MCF 10A (cell line): ENCODE data around the gene AIG1. TPM values are rescaled to one million over a fixed set of nuclear protein-coding genes. Genes with fewer than 3 reads are reported as not detected.

ENCODE experiments used
- BruUV-seq: library from RNA; stranded (reverse); fragments of 400-500 nt; replicated peaks from 2 replicates; lab custom pipeline; 2021; lab: Mats Ljungman, UMichigan
- CTCF ChIA-PET: fragments of 300-600 bp; sonication (Branson Sonifier 250); formaldehyde crosslinking; extraction: SDS; loops from one replicate; lab custom pipeline; 2021; ENCODE audit warnings: antibody characterized with exemption, inconsistent platforms; lab: Yijun Ruan, JAX
- POLR2A ChIA-PET: fragments of 300-600, 350-650 bp; sonication (Branson Sonifier 250); formaldehyde crosslinking; extraction: SDS; loops from one replicate; lab custom pipeline; 2020; ENCODE audit warnings: antibody characterized with exemption, inconsistent platforms; lab: Yijun Ruan, JAX
- DNase-seq: peaks from one replicate; pipeline ENCODE4 v3.0.0-alpha.2; 2018; ENCODE audit not compliant: unreplicated experiment
- H3K27ac Mint-ChIP-seq: one replicate; pipeline ENCODE4 v1.8.0; 2022; ENCODE audit warnings: mild to moderate bottlenecking, low read depth, mixed read lengths; ENCODE audit not compliant: unreplicated experiment
- H3K27me3 Mint-ChIP-seq: one replicate; pipeline ENCODE4 v1.8.0; 2022; ENCODE audit warnings: mixed read lengths; ENCODE audit not compliant: insufficient read depth, unreplicated experiment
- H3K36me3 Mint-ChIP-seq: one replicate; pipeline ENCODE4 v1.8.0; 2022; ENCODE audit warnings: mild to moderate bottlenecking, moderate library complexity, mixed read lengths; ENCODE audit not compliant: insufficient read depth, unreplicated experiment
- H3K4me1 Mint-ChIP-seq: one replicate; pipeline ENCODE4 v1.8.0; 2022; ENCODE audit warnings: mixed read lengths; ENCODE audit not compliant: insufficient read depth, unreplicated experiment
- H3K4me3 Mint-ChIP-seq: one replicate; pipeline ENCODE4 v1.8.0; 2022; ENCODE audit warnings: mild to moderate bottlenecking, moderate library complexity, mixed read lengths; ENCODE audit not compliant: unreplicated experiment
- H3K9me3 Mint-ChIP-seq: one replicate; pipeline ENCODE4 v1.8.0; 2022; ENCODE audit warnings: mixed read lengths; ENCODE audit not compliant: unreplicated experiment
- intact Hi-C: fragments of 100-400 bp; cut with micrococcal nuclease; formaldehyde crosslinking; loops from 2 replicates; pipeline ENCODE4 v1.14.1; 2022
- total RNA-seq: library from RNA; stranded (reverse); gene quantifications from 2 replicates; pipeline ENCODE4 v1.2.3, GENCODE V29; 2022
- TF ChIP-seq, protein P1 (sequence below): fragments of 200-600 bp; IDR thresholded peaks from one replicate; pipeline ENCODE4 v1.8.0; 2022; ENCODE audit warnings: antibody characterized with exemption, mild to moderate bottlenecking; ENCODE audit not compliant: unreplicated experiment

AIG1 gene
- total RNA-seq, 1 experiment from 2014 or later: 106 TPM

GRCh38 chr6:143251288-143251687 is 190.6 kb downstream of the AIG1 start:
- Mint-ChIP-seq H3K27ac (no peak overlapping the region), H3K36me3 (peaks cover 7% of the 10 kb centered on the region), H3K27me3 (no peaks in the 10 kb centered on the region), H3K4me1 (no peaks in the 10 kb centered on the region), H3K4me3 (no peak overlapping the region), H3K9me3 (no peaks in the 10 kb centered on the region)
- intact Hi-C loops: no loop called here
- BruUV-seq: no TSS peak
- ChIA-PET POLR2A (interaction anchor here (1.0 kb wide), 1 partner anchor 35 kb away, joined by 3 read pairs; no protein-coding TSS in a partner anchor), CTCF (interaction anchor here (0.7 to 1.3 kb wide), 3 partner anchors 11 to 178 kb away, joined by 3 read pairs; no protein-coding TSS in a partner anchor)
- DNase-seq: no peak
- TF ChIP-seq, protein P1, sequence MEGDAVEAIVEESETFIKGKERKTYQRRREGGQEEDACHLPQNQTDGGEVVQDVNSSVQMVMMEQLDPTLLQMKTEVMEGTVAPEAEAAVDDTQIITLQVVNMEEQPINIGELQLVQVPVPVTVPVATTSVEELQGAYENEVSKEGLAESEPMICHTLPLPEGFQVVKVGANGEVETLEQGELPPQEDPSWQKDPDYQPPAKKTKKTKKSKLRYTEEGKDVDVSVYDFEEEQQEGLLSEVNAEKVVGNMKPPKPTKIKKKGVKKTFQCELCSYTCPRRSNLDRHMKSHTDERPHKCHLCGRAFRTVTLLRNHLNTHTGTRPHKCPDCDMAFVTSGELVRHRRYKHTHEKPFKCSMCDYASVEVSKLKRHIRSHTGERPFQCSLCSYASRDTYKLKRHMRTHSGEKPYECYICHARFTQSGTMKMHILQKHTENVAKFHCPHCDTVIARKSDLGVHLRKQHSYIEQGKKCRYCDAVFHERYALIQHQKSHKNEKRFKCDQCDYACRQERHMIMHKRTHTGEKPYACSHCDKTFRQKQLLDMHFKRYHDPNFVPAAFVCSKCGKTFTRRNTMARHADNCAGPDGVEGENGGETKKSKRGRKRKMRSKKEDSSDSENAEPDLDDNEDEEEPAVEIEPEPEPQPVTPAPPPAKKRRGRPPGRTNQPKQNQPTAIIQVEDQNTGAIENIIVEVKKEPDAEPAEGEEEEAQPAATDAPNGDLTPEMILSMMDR: no peak

- Mint-ChIP-seq H3K4me1 (no peaks in the 10 kb centered on the region), H3K4me3 (no peak overlapping the region), H3K36me3 (peaks cover 7% of the 10 kb centered on the region), H3K9me3 (no peaks in the 10 kb centered on the region), H3K27me3 (no peaks in the 10 kb centered on the region), H3K27ac (no peak overlapping the region)
- no peak for DNase-seq
- POLR2A ChIA-PET: no interaction called here
- TF ChIP-seq, protein P1: no peak
- CTCF ChIA-PET: interaction anchor here (0.6 to 0.7 kb wide), 2 partner anchors 433 to 510 kb away, joined by 3 to 4 read pairs; no protein-coding TSS in a partner anchor
- intact Hi-C loops: no loop called here
- BruUV-seq: no TSS peak
Measured at GRCh38 chr6:143252961-143253360, 192.3 kb downstream of the AIG1 start.

DNA sequence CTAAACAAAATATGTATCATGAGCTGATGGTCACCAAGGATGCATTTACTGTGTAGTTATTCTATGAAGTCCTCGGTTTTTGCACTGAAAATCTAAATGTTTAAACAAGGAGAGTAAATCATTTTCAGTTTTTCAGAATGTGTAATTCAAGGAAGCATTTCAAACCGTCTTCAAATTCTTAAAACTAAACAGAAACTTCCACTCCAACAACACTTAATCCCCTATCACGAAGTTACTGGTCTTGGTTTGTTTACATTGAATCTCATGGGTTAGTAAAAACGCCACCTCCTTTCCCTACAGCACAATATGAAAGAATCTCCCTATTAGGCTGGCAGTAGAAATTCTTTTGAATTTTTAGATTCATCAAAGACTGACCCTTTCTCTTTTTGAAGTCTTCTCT is 192.9 kb downstream of the AIG1 start:
- ChIA-PET POLR2A (no interaction called here), CTCF (interaction anchor here (0.6 kb wide), 1 partner anchor 434 kb away, joined by 4 read pairs; no protein-coding TSS in a partner anchor)
- Mint-ChIP-seq H3K27ac (no peak overlapping the region), H3K4me1 (no peaks in the 10 kb centered on the region), H3K9me3 (no peaks in the 10 kb centered on the region), H3K27me3 (no peaks in the 10 kb centered on the region), H3K4me3 (no peak overlapping the region), H3K36me3 (peaks cover 7% of the 10 kb centered on the region)
- BruUV-seq: no TSS peak
- TF ChIP-seq, protein P1: no peak
- no peak for DNase-seq
- intact Hi-C loops: no loop called here

DNA sequence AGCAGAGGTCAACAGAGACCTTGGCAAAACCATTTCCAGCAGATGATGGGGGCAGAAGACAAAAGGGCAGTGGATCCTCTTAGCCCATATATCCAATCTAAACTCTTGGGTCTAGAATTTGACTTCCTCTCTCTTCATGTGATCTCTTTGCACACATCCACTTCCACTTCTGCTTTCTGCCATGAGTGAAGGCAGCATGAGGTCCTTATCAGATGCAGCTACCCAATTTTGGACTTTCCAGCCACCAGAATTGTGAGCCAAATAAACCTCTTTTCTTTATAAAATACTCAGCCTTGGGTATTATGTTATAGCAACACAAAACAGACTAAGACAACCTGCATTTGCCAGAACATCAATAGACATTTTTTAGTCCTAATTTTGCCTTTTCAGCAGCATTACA is 198.3 kb downstream of the AIG1 start:
- Mint-ChIP-seq H3K27me3 (no peaks in the 10 kb centered on the region), H3K4me3 (no peak overlapping the region), H3K9me3 (peaks cover 8% of the 10 kb centered on the region), H3K4me1 (no peaks in the 10 kb centered on the region), H3K36me3 (no peaks in the 10 kb centered on the region), H3K27ac (no peak overlapping the region)
- ChIA-PET CTCF (no interaction called here), POLR2A (no interaction called here)
- intact Hi-C loops: no loop called here
- DNase-seq: no peak
- BruUV-seq: no TSS peak
- TF ChIP-seq, protein P1: no peak
